Measurements from ENCODE around the gene MAP4. TPM values are rescaled to one million over a fixed set of nuclear protein-coding genes. Genes with fewer than 3 reads are reported as not detected.

MAP4 gene
- total RNA-seq, 1 experiment from 2014 or later = 150 TPM

GRCh38 chr3:48058091-48058490, 41.9 kb upstream of the MAP4 start:
- H3K9me3 Mint-ChIP-seq (ENCODE audit: low read depth, unreplicated experiment) = no peaks in the 10 kb centered on the region
- intact Hi-C loops (cut with micrococcal nuclease; ENCODE audit: unreplicated experiment) = no loop called here
- H3K4me1 Mint-ChIP-seq (ENCODE audit: low read depth, unreplicated experiment) = no peaks in the 10 kb centered on the region
- DNase-seq = no peak
- no peaks in the 10 kb centered on the region for H3K27me3 Mint-ChIP-seq (ENCODE audit: unreplicated experiment)
- no peak overlapping the region for H3K27ac Mint-ChIP-seq (ENCODE audit: unreplicated experiment)
- CTCF ChIA-PET = no interaction called here
- H3K4me3 Mint-ChIP-seq (ENCODE audit: low read depth, unreplicated experiment) = no peak overlapping the region
- H3K36me3 Mint-ChIP-seq (ENCODE audit: insufficient read depth, unreplicated experiment) = peaks cover 1% of the 10 kb centered on the region
- no TSS peak for BruUV-seq (replicated peaks)
- TF ChIP-seq CTCF (IDR thresholded peaks at IDR 0.05; ENCODE audit: unreplicated experiment) = no peak

GRCh38 chr3:48057521-48057920, 41.3 kb upstream of the MAP4 start:
- Mint-ChIP-seq H3K27me3 (ENCODE audit: unreplicated experiment) (no peaks in the 10 kb centered on the region), H3K4me3 (ENCODE audit: low read depth, unreplicated experiment) (no peak overlapping the region), H3K36me3 (ENCODE audit: insufficient read depth, unreplicated experiment) (no peaks in the 10 kb centered on the region), H3K4me1 (ENCODE audit: low read depth, unreplicated experiment) (no peaks in the 10 kb centered on the region), H3K9me3 (ENCODE audit: low read depth, unreplicated experiment) (no peaks in the 10 kb centered on the region), H3K27ac (ENCODE audit: unreplicated experiment) (no peak overlapping the region)
- no TSS peak for BruUV-seq (replicated peaks)
- DNase-seq = no peak
- intact Hi-C loops (cut with micrococcal nuclease; ENCODE audit: unreplicated experiment) = no loop called here
- no peak for TF ChIP-seq CTCF (IDR thresholded peaks at IDR 0.05; ENCODE audit: unreplicated experiment)
- CTCF ChIA-PET = no interaction called here

GRCh38 chr3:48047841-48048464, 31.7 kb upstream of the MAP4 start:
- Mint-ChIP-seq H3K27me3 (ENCODE audit: unreplicated experiment) (no peaks in the 10 kb centered on the region), H3K27ac (ENCODE audit: unreplicated experiment) (no peak overlapping the region), H3K4me3 (ENCODE audit: low read depth, unreplicated experiment) (no peak overlapping the region), H3K9me3 (ENCODE audit: low read depth, unreplicated experiment) (no peaks in the 10 kb centered on the region), H3K4me1 (ENCODE audit: low read depth, unreplicated experiment) (peaks cover 18% of the 10 kb centered on the region), H3K36me3 (ENCODE audit: insufficient read depth, unreplicated experiment) (peaks cover 27% of the 10 kb centered on the region)
- intact Hi-C loops (cut with micrococcal nuclease; ENCODE audit: unreplicated experiment) = no loop called here
- TF ChIP-seq CTCF (IDR thresholded peaks at IDR 0.05; ENCODE audit: unreplicated experiment) = no peak
- DNase-seq = no peak
- no TSS peak for BruUV-seq (replicated peaks)
- CTCF ChIA-PET = interaction anchor here (0.7 to 1.7 kb wide), 6 partner anchors 9 to 1772 kb away, joined by 3 to 9 read pairs (median 5); no protein-coding TSS in a partner anchor

- no peak for TF ChIP-seq CTCF (IDR thresholded peaks at IDR 0.05; ENCODE audit: unreplicated experiment)
- no TSS peak for BruUV-seq (replicated peaks)
- peaks cover 15% of the 10 kb centered on the region for H3K4me1 Mint-ChIP-seq (ENCODE audit: low read depth, unreplicated experiment)
- H3K27me3 Mint-ChIP-seq (ENCODE audit: unreplicated experiment) = no peaks in the 10 kb centered on the region
- CTCF ChIA-PET = interaction anchor here (1.3 kb wide), 1 partner anchor 218 kb away, joined by 3 read pairs; no protein-coding TSS in a partner anchor
- no peak overlapping the region for H3K4me3 Mint-ChIP-seq (ENCODE audit: low read depth, unreplicated experiment)
- intact Hi-C loops (cut with micrococcal nuclease; ENCODE audit: unreplicated experiment) = loop anchor here (5.0 kb wide), 1 partner anchor 45 kb away; no protein-coding TSS in a partner anchor
- no peak for DNase-seq
- H3K27ac Mint-ChIP-seq (ENCODE audit: unreplicated experiment) = no peak overlapping the region
- H3K9me3 Mint-ChIP-seq (ENCODE audit: low read depth, unreplicated experiment) = no peaks in the 10 kb centered on the region
- peaks cover 8% of the 10 kb centered on the region for H3K36me3 Mint-ChIP-seq (ENCODE audit: insufficient read depth, unreplicated experiment)
These were observed 26.0 kb upstream of the MAP4 start for GRCh38 chr3:48042071-48042760.

Data from Calu3 (cell line).